C1 segment of cervical spinal cord (tissue), 14 donors: ENCODE results near the gene GMEB2.

Experiments used
- DNase-seq, 14 donors: peaks; one replicate each; lab custom pipeline; 2025; lab: John Stamatoyannopoulos, UW

Gene GMEB2

DNA sequence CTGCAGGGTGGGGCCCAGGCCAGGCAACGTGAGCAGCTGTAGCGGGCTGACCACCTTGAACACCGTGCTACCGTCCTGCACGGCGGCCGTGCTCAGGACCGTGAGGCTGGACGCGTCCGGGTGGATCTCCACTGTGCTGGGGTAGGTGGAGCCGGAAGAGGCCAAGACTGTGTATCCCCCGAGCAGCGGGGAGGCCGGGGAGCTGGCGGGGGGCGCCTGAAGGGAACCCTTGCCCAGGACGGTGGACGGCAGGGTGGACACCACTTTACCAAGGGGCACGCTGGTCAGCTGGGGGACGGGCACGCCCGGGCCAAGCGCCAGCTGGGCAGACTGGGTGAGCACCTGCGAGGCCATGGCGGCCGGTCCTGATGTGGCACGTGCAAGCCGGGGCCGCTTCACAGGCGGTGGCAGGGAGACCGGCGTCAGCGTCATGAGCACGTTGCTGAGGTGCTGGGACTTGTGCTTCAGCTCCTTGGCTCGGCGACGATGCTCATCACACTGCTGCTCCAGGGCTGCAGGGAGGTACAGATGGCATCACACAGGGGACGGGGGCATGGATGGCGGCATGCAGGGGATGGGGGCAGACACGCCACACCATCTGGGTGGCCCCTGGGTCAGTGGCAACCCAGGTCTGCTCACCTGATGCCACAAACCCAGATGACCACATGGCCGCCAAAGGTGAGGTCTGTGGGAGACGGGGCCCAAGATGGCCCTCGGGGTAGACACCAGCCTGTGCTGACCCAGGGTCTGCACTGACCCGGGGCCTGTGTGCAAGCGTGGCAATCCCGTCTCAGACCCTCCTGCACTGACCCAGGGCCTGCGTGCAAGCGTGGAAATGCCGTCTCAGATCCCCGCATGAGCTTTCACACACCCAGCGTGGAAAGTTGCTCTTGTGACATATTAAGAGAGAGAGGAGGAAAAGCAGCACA, 36.4 kb downstream of the GMEB2 start:
- DNase-seq: no peak

DNA sequence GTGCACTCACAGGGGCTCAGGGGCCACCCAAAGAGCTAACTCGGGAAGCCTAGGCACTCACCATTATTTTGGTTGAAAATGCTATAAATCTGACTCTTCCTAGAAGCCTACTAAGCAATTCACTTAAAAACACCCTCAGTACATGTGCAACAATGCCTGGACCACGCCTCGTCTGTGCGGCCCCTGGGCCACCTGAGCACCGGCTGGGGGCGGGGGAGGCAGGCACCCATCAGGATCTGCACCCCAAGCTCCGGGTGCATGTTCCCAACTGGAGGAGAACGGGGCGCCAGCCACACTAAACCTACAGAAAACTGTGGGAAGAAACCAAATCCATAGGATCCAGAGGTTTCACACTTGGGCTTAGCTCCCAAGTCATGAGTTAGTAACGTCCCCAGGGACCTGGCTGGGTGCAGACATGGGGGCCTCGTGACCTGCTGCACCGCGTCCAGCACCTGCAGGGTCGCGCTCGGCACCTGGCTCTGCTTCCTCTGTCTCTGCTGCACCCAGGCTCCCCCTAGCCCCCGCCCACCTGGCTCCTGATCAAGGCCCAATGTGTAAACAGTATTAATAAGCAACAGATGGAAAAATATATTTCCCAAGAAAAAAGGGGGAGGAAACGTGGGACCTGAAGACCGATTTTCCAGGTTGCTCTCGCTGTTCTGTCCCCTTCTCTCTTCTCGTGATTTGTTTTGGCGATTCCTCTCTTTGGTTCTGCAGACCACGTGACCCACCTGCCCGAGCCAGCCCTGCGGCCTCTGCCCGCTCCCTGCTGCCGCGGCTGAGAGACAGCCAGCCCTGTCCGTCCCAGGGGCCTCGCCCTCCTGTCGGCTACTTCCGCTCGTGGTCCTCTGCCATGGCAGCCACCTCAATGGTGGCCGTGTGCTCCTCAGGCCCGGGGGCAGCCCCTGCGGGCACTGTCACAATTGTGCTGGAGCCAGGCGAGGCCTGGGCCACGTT, 37.4 kb downstream of the GMEB2 start:
- no peak for DNase-seq

DNA sequence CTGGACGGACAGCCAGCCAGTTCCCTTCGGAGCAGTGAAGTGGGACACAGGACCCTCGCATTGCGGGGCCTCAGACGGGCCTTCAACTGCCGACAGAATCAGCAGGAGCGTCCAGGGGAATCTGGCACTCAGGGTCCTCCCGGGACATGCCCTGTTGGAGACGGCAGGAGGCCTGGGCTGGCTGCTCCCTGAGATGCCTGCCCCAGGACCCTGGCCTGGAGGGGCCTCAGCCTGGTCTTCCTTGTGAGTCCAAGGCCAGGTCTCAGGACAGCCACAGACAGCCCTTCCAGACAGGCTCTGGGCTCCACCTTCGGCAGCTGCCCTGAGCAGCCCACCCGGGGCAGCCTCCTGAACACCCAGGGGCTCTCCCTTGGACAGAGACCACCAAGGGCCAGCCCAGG, 38.3 kb downstream of the GMEB2 start:
- DNase-seq: no peak

DNA sequence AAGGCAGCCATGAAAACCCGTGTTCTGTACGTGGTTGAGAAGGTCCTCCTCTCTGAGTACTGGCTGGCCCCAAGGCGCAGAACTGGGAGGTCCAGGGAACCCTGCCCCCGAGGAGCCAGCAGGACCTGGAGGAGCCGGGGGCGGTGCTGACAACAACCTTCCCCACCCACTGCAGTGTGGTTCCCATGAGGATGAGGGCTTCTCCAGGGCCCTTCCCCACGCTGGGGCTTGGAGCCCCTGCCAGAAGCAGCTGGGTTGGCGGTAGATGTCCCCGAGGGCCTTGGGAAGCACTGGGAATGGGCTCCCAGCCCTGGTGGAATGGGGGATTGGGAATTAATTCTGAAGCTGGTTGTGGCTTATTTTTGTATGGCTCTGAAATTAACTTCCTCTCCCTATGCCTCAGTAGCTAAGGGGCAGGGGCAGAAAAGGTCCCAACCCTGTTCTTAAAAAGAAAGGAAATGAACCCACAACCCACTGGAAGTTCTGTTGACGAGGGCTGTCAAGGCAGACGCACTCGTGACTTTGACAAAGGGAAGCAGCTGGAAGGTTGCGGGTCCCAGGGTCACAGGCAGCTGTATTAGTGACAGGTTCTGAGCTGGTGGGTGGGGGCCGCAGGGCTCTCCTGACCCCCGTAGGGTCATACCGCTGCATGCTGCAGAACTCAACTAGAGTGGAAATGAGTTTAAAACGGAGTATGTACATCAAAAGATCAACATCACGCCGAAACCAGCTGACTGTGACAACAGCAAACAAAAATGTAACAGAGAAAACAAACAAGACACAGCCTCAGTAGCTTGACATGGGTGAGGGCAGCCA, 38.9 kb downstream of the GMEB2 start:
- DNase-seq: no peak

DNA sequence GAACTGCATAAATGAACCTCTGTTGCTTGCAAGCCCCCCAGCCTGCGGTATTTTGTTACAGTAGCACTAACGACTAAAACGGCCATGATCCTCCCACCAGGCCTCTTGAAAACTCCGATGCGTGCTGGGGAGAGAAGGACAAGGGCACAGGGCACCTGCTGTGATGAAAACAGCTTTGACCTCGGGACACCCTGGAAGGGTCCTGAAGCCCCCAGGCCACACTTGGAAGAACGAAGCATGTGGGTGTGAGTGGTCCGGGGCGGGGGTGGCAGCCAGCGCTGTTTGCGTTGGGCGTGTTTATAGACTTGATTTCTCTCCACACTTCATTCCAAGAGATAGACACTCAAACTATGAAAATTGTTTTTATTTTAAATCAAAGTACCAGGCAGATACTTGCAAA, 39.6 kb downstream of the GMEB2 start:
- DNase-seq: no peak

DNA sequence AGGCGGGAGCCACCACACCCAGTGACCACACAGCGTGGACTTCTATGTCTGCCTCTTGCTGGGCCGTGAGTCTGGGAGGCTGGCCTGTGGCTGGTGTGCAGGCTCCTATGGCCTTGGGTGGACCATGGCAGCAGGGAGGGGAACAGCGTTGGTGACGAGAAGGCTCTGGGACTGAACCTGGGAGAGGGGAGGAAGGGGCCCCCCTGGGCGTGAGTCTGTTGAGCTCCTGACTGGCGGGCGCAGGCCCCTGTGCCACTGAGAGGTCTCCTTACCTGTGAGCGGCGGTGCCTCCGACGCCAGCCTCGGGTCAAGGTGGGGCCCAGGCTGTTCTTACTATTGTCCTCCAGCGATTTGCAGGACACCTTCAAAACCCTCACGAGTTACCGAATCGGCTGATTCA, 40.1 kb downstream of the GMEB2 start:
- no peak for DNase-seq

DNA sequence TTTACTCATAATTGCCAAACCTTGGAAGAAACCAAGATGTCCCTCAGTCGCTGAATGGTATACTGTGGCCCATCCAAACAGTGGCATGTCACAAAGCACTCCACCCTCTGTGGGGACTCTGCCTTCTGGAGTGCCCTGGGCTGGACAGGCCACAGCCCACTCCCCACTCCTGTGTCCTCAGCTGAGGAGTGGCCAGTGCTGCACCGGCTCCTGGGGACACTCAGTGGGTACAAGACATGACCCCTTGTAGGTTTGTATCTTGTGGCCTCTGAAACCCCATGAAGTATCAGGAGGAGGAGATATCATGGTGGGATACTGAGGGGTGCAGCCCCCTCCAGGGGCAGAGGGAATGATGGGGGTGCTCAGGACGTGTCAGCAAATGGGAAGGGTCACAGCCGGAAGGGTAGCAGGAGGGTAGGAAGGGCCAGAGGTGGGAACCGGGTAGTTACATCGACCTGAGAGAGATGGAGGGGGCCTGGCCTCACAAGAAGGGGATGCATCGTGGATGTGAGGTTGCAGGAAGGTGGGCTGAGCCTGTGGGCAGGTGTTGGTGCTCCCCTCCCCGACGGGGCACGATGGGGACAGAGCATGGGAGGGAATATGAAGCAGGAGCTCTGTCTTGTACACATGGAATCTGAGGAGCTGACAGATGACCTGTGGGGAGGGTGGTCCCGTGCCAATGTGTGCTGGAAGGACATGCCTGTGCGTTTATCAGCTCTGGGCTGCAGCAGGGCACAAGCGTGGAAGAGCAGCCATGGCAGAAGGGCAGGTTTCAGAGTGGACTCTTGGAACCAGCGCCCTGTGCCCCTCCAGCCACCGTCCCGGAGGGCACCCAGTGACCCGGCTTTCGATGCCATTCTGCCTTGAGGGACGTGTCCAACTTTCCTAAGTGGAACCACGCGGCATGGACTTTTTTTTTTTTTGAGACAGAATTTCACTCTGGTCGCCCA, 41.0 kb downstream of the GMEB2 start:
- DNase-seq: no peak

DNA sequence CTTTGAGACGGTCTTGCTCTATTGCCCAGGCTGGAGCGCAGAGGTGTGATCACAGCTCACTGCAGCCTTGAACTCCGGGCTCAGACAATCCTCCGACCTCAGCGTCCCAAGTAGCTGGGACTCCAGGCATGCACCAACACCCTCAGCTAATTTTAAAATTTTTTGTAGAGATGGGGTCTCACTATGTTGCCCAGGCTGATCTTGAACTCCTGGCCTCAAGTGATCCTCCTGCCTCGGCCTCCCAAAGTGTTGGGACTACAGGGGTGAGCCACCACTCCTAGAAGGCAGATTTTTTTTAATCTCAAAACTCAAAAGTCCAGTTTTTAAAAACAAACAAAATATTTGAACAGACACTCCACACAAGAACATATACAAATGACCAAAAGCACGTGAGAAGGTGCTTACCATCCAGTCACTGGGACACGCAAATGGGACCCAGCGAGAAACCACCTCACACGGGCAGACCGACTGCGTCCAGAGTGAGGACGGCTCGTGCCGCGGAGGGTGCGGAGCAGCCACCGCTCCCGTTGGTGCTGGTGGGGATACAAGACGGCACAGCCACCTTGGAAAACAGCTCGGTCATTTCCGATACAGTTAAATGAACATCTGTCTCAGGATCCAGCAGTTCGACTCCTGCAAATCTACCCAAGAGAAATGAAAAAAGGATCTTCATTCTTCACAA, 44.4 kb downstream of the GMEB2 start:
- no peak for DNase-seq

DNA sequence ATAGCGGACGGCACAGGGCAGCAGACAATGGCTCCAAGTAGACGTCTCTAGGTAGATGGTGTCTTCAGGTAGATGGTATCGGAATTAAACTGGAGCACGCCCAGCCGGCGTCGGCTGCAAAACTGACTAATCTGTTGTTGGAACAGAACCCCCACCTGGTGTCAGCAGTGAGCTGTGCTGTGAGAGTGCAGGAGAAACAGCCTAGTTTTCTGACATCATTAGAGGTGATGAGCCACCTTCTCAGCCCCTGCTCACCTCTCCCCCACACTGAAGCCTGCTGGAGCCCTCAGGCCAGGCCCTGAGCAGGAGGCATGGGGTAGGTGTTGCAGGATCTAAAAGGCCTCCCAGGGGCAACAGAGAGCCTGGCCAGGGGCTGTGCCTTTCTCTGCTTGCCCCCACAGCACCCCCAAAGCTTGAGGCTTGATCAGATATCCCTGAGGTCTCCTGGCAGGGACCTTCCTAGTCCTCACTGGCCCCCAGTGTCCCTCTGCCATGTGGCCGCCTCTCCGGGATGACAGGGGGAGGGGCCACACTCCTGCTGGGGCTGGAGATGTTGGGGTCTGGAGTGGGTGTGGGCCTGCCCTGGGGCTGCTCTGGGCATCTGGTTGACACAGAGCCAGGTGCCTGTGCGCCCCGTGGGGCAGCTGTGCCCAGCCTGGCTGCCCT, 46.0 kb downstream of the GMEB2 start:
- no peak for DNase-seq

DNA sequence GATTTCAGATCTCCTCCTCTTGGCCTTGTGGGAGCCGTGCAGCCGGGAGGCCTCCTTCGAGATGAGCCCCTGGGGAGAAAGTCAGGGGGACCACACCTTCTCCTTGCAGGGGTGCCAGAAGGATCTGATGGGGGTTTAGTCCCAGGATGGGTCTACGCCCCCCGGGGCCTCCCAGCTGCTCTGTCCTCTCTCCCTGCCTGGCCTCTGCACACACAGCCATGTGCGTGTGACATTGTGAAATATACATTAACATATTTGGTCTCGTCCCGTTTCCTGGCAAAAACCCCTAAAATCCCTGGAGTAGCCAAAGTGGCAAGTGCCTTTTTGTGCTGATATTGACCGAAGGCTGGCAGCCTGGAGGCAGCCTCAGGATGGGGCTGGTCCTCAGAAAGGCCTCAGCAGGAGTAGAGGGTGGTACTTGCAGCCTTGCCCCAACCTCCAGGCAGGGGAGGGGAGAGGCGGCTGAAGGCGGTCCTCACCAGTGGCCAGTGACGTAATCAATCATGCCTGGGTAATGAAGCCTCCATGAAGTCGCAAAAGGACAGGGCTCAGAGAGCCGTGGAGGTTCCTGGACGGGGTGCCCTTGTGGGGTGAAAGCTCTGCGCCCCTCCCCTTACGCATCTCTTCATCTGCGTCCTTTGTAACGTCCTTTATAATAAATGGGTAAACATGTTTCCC, 47.7 kb downstream of the GMEB2 start:
- no peak for DNase-seq

DNA sequence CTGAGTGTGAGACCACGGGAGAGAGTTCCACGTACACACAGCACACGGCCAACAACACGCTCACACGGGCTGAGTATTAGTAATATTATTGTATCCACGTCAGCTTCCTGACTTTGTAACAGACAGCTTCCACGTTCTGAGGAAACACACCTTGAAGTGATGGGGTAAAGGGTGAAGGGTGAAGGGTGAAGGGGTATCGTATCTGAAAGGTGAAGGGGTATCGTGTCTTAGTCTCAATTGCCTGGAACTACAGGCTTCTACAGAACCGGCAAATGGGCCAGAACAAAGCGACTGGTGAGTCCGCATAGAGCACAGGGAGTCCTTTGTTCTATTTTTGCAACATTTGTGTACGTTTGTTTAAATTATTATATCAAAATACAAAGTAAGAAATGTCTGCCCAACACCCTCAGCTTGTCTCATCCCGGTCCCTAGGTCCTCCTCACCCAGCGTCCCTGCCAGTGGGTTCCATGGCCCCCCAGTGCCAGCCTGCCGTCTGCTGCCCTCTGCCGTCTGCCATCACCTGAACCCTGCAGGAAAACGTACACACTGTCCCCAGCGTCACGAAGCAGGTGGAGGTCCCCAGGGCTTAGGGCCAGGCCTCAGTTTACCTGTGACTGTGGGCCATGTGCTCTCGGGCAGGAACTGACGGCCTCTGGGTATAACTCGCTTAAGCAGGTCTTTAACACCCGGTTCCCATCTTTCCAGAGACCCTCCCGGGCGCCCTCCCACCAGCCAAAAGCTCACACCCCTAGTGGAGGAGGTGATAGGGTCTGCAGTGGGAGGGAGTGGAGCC, 48.5 kb downstream of the GMEB2 start:
- DNase-seq: no peak

DNA sequence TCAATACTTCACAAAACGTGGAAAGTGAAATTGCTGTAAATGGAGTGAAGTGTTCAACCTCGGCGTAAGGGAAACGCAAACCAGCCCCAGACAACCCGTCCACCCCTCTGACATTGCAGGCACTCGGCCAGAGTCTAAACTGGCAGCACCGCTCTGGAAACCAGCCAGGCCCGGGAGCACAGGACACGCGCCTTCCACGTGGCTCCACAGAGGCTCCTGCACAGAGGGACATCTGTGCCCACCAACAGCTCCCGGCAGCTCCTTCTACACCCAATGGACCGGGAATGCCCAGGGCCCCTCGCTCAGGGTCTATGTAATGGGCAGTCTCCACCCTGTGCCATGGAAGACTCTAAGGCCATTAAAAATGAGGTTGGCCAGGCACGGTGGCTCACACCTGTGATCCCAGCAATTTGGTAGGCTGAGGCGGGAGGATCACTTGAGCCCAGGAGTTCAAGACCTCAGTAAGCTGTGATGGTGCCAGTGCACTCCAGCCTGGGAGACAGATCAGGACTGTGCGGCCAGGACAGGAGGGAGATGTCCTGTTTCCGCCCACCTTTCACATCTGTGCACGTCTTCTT, 49.5 kb downstream of the GMEB2 start:
- peak in 7 of 14 donors; percentile 6 to 35 (median 18) for DNase-seq

DNA sequence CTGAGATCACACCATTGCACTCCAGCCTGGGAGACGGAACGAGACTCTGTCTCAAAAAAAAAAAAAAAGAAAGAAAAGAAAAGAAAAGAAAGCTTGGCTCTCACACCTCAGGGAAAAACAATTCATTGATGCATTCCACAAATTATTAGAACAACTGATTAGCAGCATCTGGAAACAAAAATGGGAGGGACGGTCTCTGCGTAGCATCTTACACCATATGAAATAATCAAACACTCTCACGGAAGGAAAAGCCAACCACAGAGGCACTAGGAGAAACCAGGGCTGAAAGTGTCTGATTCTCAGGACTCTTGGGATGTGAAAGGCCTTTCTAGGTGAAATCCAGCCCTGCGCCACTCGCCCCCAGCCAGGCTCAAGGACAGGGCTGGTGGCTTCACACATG, 50.6 kb downstream of the GMEB2 start:
- no peak for DNase-seq

DNA sequence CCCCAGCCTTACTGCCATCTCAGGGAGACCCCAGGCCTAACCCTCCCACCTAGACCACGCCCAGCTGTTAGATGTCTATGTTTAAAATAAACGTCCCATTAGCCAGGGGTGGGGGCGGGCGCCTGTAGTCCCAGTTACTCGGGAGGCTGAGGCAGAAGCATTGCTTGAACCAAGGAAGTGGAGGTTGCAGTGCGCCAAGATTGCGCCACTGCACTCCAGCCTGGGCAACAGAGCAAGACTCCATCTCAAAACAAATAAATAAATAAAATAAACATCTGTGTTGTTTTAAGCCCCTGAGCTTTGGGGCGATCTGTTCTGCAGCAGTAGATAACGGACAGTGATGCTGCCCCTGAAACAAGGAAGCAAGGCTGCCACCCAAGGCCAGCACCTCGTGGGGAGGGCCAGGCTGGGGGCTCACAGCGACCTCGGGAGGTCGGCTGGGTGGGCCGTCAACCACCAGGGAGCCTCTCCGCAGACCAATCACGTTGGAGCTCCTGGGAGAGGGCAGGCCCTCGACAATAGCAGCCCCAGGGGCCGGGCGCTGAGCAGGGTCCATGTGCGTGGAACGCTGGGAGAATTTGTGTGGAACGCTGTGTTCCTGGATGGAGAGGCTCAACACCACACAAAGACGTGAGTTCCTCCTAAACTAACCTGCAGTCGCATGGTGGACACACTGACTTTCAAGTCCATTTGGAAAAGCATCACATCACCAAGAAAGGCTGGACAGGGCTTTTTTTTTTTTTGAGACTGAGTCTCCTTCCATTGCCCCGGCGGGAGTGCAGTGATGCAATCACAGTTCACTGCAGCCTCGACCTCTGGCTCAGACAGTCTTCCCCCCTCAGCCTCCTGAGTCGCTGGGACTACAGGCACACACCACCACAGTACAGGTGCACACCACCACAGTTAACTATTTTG, 51.8 kb downstream of the GMEB2 start:
- no peak for DNase-seq

DNA sequence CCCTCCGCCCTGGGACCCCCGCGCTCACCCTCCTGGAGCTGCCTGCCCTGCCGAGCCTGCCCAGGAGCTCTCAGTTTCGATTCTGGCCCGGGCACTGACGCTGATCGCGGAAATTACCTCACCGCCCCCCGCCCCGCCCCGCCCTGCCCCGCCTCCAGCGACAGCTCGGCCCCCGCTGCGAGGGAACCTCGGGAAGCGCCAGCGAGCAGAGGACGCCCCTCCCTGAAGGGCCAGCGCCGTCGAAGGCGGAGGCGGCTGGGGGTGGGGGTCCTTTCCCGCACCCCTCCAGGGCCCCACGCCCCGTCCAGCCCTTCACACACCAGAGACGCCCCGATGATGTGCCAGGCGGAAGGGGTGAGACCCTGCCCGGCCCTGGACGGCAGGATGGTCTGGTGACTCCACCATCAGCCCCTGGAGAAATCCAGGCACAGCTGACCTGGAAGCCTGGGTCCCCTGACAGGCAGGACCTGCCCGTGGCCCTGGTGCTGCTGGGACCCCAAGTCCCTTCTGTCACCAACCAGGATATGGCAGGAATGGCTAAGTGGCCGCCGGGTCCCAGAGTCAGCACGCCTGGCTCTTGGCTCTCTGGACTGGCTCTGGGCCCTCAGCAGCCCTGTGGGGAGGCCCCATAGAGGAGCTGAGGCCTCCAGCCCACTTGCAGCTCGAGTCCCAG, 52.6 kb downstream of the GMEB2 start, which contains the start of gene HELZ2:
Gene HELZ2 (minus strand): TSS at position 84 of the 673 bp plus-strand sequence. CDS start 1,854 bp downstream, outside the sequence.
- peak in 10 of 14 donors; percentile 1 to 73 (median 32) for DNase-seq
